IMR-90 (cell line): ENCODE results near the gene BAZ1A. TPM values are rescaled to one million over a fixed set of nuclear protein-coding genes. Genes with fewer than 3 reads are reported as not detected.

Source experiments
- BHLHE40 ChIP-seq: fragments of 150-350 bp; IDR thresholded peaks from 2 replicates; pipeline ENCODE4 v1.6.1; 2016; ENCODE audit warnings: mild to moderate bottlenecking, low read depth, low read length
- CEBPB ChIP-seq: IDR thresholded peaks from 2 replicates; pipeline ENCODE4 v1.6.1; 2012; ENCODE audit warnings: low read depth, low read length, improper control_type of control experiment
- RCOR1 ChIP-seq: IDR thresholded peaks from 2 replicates; pipeline ENCODE4 v1.6.1; 2012; ENCODE audit warnings: mild to moderate bottlenecking, low read length, improper control_type of control experiment; ENCODE audit not compliant: insufficient replicate concordance
- polyA plus RNA-seq, 3 experiments: library from polyadenylated mRNA; depleted of rRNA; stranded (reverse); fragments of >200 nt; gene quantifications; 2 replicates each; pipeline ENCODE4 v1.2.3, GENCODE V29; 2012; ENCODE audit warnings: low replicate concordance in 1 of 3
- total RNA-seq: library from RNA; depleted of rRNA; stranded (reverse); fragments of >200 nt; gene quantifications from 2 replicates; pipeline ENCODE4 v1.2.3, GENCODE V29; 2012
- TF ChIP-seq, protein P1 (sequence below): fragments of 150-350 bp; IDR thresholded peaks from 2 replicates; pipeline ENCODE4 v1.6.1; 2017; ENCODE audit warnings: mild to moderate bottlenecking, antibody characterized with exemption, low read length, low read depth

The BAZ1A gene
- total and polyA plus RNA-seq, 2 of the 4 experiments (the other 2 are of a cell fraction), result 15.3 to 23.8 TPM

DNA sequence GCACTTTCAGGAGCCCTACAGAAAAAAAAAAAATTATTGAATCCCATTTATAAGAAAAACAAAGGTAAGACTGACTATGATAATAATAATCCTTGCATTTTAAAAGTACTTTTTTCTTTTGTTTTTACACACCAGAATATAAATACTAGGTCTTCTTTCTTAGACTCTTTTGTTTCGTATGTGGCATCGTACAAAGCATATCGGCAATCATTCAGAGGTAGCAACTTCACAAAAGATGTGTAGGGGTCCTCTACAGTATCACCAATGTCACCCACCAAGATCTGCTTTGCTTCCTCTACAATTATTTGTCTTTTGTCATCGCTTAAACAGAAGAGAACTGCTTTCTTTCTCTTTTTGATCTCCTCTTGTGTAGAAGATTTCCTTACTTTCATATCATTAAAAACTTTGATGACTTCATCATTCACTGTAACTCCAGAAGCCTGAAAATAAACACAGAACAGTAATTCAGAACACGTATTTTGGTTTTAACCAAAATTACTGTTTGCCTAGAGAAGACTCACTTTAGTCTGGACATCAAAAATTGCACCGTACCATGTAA, 162.0 kb downstream of the BAZ1A start (continued):
- TF ChIP-seq, protein P1, sequence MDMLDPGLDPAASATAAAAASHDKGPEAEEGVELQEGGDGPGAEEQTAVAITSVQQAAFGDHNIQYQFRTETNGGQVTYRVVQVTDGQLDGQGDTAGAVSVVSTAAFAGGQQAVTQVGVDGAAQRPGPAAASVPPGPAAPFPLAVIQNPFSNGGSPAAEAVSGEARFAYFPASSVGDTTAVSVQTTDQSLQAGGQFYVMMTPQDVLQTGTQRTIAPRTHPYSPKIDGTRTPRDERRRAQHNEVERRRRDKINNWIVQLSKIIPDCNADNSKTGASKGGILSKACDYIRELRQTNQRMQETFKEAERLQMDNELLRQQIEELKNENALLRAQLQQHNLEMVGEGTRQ, result no peak
- no peak for TF ChIP-seq RCOR1
- no peak for TF ChIP-seq BHLHE40
- TF ChIP-seq CEBPB, result no peak
